Measurements from ENCODE around the gene GIPR. TPM values are rescaled to one million over a fixed set of nuclear protein-coding genes. Genes with fewer than 3 reads are reported as not detected.
"Not testable (repeated sequence)": the region's sequence is repeated elsewhere in the genome, so short reads cannot be mapped to it uniquely, and the experiment has no call there.

The GIPR gene
- total RNA-seq, 4 donors from 2014 or later, result not detected

GRCh38 chr19:45717983-45718650, 50.1 kb downstream of the GIPR start:
- intact Hi-C loops (cut with DNase I; ENCODE audit: low total_unique reads) (loop anchor here (1.0 to 10.0 kb wide), 7 partner anchors 12 to 913 kb away; partner anchors contain the start of genes BCAM, ERCC1, FBXO46 and QPCTL), in situ Hi-C loops (cut with MboI; ENCODE audit: low sequenced_read_pairs in 4 of 4) (no loop called here)
- H3K9me3 ChIP-seq, result no peaks in the 10 kb centered on the region
- DNase-seq (peak in 1 of 2 donors; percentile 56), ATAC-seq (peak; percentile 17 to 35)
- H3K4me1 ChIP-seq, result peaks cover 16 to 17% of the 10 kb centered on the region in 2 donors
- H3K27ac ChIP-seq, result peak overlapping the region; percentile 88 to 95 (median 92)
- H3K27me3 ChIP-seq, result no peaks in the 10 kb centered on the region
- TF ChIP-seq POLR2A (IDR thresholded peaks at IDR 0.05), result no peak
- no peak for TF ChIP-seq CTCF (IDR thresholded peaks at IDR 0.05 in 4 of 5, conservative IDR thresholded peaks at IDR 0.05 in 1 of 5)
- H3K4me3 ChIP-seq, result peak overlapping the region; percentile 57 to 76 (median 66)
- H3K36me3 ChIP-seq, result no peaks in the 10 kb centered on the region

- DNase-seq; H3K4me3 ChIP-seq; ATAC-seq; in situ Hi-C loops (cut with MboI; ENCODE audit: low sequenced_read_pairs in 4 of 4); H3K27me3 ChIP-seq; H3K27ac ChIP-seq; H3K36me3 ChIP-seq; intact Hi-C loops (cut with DNase I; ENCODE audit: low total_unique reads); H3K9me3 ChIP-seq: not testable (repeated sequence)
- H3K4me1 ChIP-seq, result peaks cover 16 to 17% of the 10 kb centered on the region in 2 donors
These were observed 52.0 kb downstream of the GIPR start for GRCh38 chr19:45720065-45720464.

GRCh38 chr19:45728683-45729082, 60.7 kb downstream of the GIPR start:
- H3K36me3 ChIP-seq; intact Hi-C loops (cut with DNase I; ENCODE audit: low total_unique reads); H3K4me1 ChIP-seq; ATAC-seq; DNase-seq; H3K4me3 ChIP-seq; H3K27ac ChIP-seq; H3K9me3 ChIP-seq; in situ Hi-C loops (cut with MboI; ENCODE audit: low sequenced_read_pairs in 4 of 4); H3K27me3 ChIP-seq: not testable (repeated sequence)

GRCh38 chr19:45729800-45730290, 61.8 kb downstream of the GIPR start:
- peak overlapping the region; percentile 83 to 90 (median 87) for H3K27ac ChIP-seq
- TF ChIP-seq CTCF (IDR thresholded peaks at IDR 0.05 in 4 of 5, conservative IDR thresholded peaks at IDR 0.05 in 1 of 5) (no peak), POLR2A (IDR thresholded peaks at IDR 0.05) (no peak)
- no peaks in the 10 kb centered on the region for H3K27me3 ChIP-seq
- peaks cover 9 to 10% of the 10 kb centered on the region in 2 donors for H3K4me1 ChIP-seq
- ATAC-seq (no peak), DNase-seq (no peak)
- H3K4me3 ChIP-seq, result peak overlapping the region; percentile 85 to 98 (median 92)
- no peaks in the 10 kb centered on the region for H3K9me3 ChIP-seq
- intact Hi-C loops (cut with DNase I; ENCODE audit: low total_unique reads) (loop anchor here (1.0 to 5.0 kb wide), 3 partner anchors 13 to 37 kb away; partner anchors contain the start of gene SIX5), in situ Hi-C loops (cut with MboI; ENCODE audit: low sequenced_read_pairs in 4 of 4) (no loop called here)
- H3K36me3 ChIP-seq, result no peaks in the 10 kb centered on the region

- Histone ChIP-seq H3K27ac (peak within 1 kb of the TSS; percentile 83 to 90 (median 87)), H3K4me3 (peak within 1 kb of the TSS; percentile 85 to 98 (median 92)), H3K36me3 (no peaks in the 10 kb centered on the region), H3K4me1 (peaks cover 9 to 10% of the 10 kb centered on the region in 2 donors), H3K27me3 (no peaks in the 10 kb centered on the region), H3K9me3 (no peaks in the 10 kb centered on the region)
- TF ChIP-seq POLR2A (IDR thresholded peaks at IDR 0.05), result peak; percentile 52 to 82
- no peak for TF ChIP-seq CTCF (IDR thresholded peaks at IDR 0.05 in 4 of 5, conservative IDR thresholded peaks at IDR 0.05 in 1 of 5)
- intact Hi-C loops (cut with DNase I; ENCODE audit: low total_unique reads), result loop anchor here (1.0 to 5.0 kb wide), 3 partner anchors 13 to 37 kb away; partner anchors contain the start of gene SIX5
- DNase-seq (peak; percentile 95 to 97), ATAC-seq (peak; percentile 99 to 100)
- in situ Hi-C loops (cut with MboI; ENCODE audit: low sequenced_read_pairs in 4 of 4), result no loop called here
These were observed 62.6 kb downstream of the GIPR start, which contains the start of gene FBXO46 for GRCh38 chr19:45730368-45731288. Gene FBXO46, minus strand, starts transcription at chr19:45730896. Its CDS starts 17,401 bp downstream, at chr19:45713495.

MicroRNAs encoded within 50 kb of the gene (microRNA counts, 767-probe panel; counts per million panel counts)
- microRNA hsa-miR-330-3p (356 to 448 counts per million in 2 donors), microRNA hsa-miR-330-5p (356 to 448 counts per million in 2 donors), microRNA hsa-miR-642a-5p (356 to 448 counts per million in 2 donors), microRNA hsa-miR-642b-3p (356 to 448 counts per million in 2 donors)

Small RNA genes within 50 kb of the gene (microRNA-seq; reads per million reads assigned to microRNA genes)
- gene MIR330 (ENCODE audit: borderline replicate concordance in 2 of 2), result 20.1 to 31.6 reads per million in 2 donors
- gene MIR642A (ENCODE audit: borderline replicate concordance in 2 of 2), result 0 reads per million in 2 donors
- gene MIR642B (ENCODE audit: borderline replicate concordance in 2 of 2), result 0 reads per million in 2 donors

Other genes starting within 250 kb of the GIPR start
- gene ERCC1, start 244.3 kb upstream of the GIPR start, total RNA-seq, result 100 to 1,000 TPM in 2 of 4 donors, 10 to 100 TPM in 2; 92.1 to 185 (median 103) TPM
- 1 to 10 TPM in 2 of 4 donors, under 1 TPM in 1, not detected in 1; 0.17 to 1.8 (median 1.6) TPM for gene FOSB, start 200.2 kb upstream of the GIPR start, total RNA-seq
- 100 to 1,000 TPM in 2 of 4 donors, 10 to 100 TPM in 2; 51.8 to 140 (median 101) TPM for gene RTN2, start 171.2 kb upstream of the GIPR start, total RNA-seq
- under 1 TPM in 1 of 4 donors, not detected in 3; 0.76 TPM for gene PPM1N, start 169.8 kb upstream of the GIPR start, total RNA-seq
- 10 to 100 TPM; 10.2 to 18.2 (median 16.4) TPM for gene VASP, start 160.7 kb upstream of the GIPR start, total RNA-seq
- gene OPA3, start 83.4 kb upstream of the GIPR start, total RNA-seq, result 10 to 100 TPM; 14.8 to 32.5 (median 20.3) TPM
- 1 to 10 TPM in 3 of 4 donors, under 1 TPM in 1; 0.46 to 4.2 (median 2.2) TPM for gene GPR4, start 66.0 kb upstream of the GIPR start, total RNA-seq
- gene EML2, start 28.8 kb upstream of the GIPR start, total RNA-seq, result 1 to 10 TPM; 3.0 to 6.7 (median 4.8) TPM
- 100 to 1,000 TPM; 136 to 167 (median 144) TPM for gene SNRPD2, start 23.7 kb downstream of the GIPR start, total RNA-seq
- 1 to 10 TPM in 2 of 4 donors, under 1 TPM in 2; 0.80 to 1.4 (median 0.97) TPM for gene QPCTL, start 24.4 kb downstream of the GIPR start, total RNA-seq
- gene FBXO46, start 62.7 kb downstream of the GIPR start, total RNA-seq, result 10 to 100 TPM in 1 of 4 donors, 1 to 10 TPM in 3; 6.6 to 14.3 (median 8.7) TPM
- gene MEIOSIN, start 65.2 kb downstream of the GIPR start, total RNA-seq, result not detected
- 10 to 100 TPM in 2 of 4 donors, 1 to 10 TPM in 2; 8.2 to 12.2 (median 10.1) TPM for gene SIX5, start 101.0 kb downstream of the GIPR start, total RNA-seq
- 100 to 1,000 TPM in 2 of 4 donors, 10 to 100 TPM in 2; 93.0 to 196 (median 116) TPM for gene DMPK, start 114.3 kb downstream of the GIPR start, total RNA-seq
- 100 to 1,000 TPM in 1 of 4 donors, 10 to 100 TPM in 3; 38.6 to 111 (median 56.4) TPM for gene DMWD, start 124.6 kb downstream of the GIPR start, total RNA-seq
- not detected for gene RSPH6A, start 147.1 kb downstream of the GIPR start, total RNA-seq
- gene SYMPK, start 194.9 kb downstream of the GIPR start, total RNA-seq, result 10 to 100 TPM; 14.1 to 64.6 (median 34.9) TPM
- not detected for gene FOXA3, start 196.1 kb downstream of the GIPR start, total RNA-seq
- 10 to 100 TPM; 17.1 to 40.6 (median 28.6) TPM for gene IRF2BP1, start 217.9 kb downstream of the GIPR start, total RNA-seq
- 10 to 100 TPM in 1 of 4 donors, 1 to 10 TPM in 3; 5.9 to 12.4 (median 6.3) TPM for gene MYPOP, start 234.4 kb downstream of the GIPR start, total RNA-seq
- gene NANOS2, start 246.6 kb downstream of the GIPR start, total RNA-seq, result not detected

Measured in gastrocnemius medialis (tissue), 4 donors.